SK-N-SH (cell line): ENCODE results near the gene XPO1. TPM values are rescaled to one million over a fixed set of nuclear protein-coding genes. Genes with fewer than 3 reads are reported as not detected.

Experiments
- CTCF ChIA-PET: fragments of 300-600, 350-600 bp; formaldehyde crosslinking; extraction: SDS; loops from one replicate; lab custom pipeline; 2021; lab: Yijun Ruan, JAX
- POLR2A ChIA-PET: fragments of 350-600 bp; sonication (Branson Sonifier 250); formaldehyde crosslinking; extraction: SDS; loops from one replicate; lab custom pipeline; 2020; ENCODE audit warnings: antibody characterized with exemption, inconsistent platforms; lab: Yijun Ruan, JAX
- DNase-seq: peaks from one replicate; pipeline ENCODE4 v3.0.0; 2012
- H2AFZ ChIP-seq: fragments of 200-600 bp; sonication (generic); 2 replicates; pipeline ENCODE4 v1.8.1; 2016; ENCODE audit warnings: antibody characterized with exemption, mild to moderate bottlenecking, low read depth
- H3F3A ChIP-seq: fragments of 200-600 bp; sonication (generic); replicated peaks from 2 replicates; pipeline ENCODE3; 2016; ENCODE audit warnings: antibody characterized with exemption, mild to moderate bottlenecking; ENCODE audit not compliant: insufficient read depth
- H3K27ac ChIP-seq, 2 experiments: fragments of 200-500 bp in 1 of 2; fragments of 200-600 bp in 1 of 2; sonication (Bioruptor generic) in 1 of 2; sonication (generic), shearing (Covaris generic) in 1 of 2; 2 replicates each; pipeline versions ENCODE4 v1.5.1 to v1.6.1; 2014 to 2016; ENCODE audit warnings: low read depth in 2 of 2, inconsistent platforms in 1 of 2, low read length in 1 of 2, mild to moderate bottlenecking in 1 of 2, mixed read lengths in 1 of 2
- H3K27me3 ChIP-seq: fragments of 200-600 bp; sonication (generic), shearing (Covaris generic); 2 replicates; pipeline ENCODE4 v1.6.1; 2016; ENCODE audit warnings: mixed run types; ENCODE audit not compliant: insufficient read depth
- H3K36me3 ChIP-seq, 2 experiments: fragments of 200-500 bp in 1 of 2; fragments of 200-600 bp in 1 of 2; sonication (Bioruptor generic) in 1 of 2; sonication (generic) in 1 of 2; replicated peaks in 1 of 2; 2 replicates each; pipeline versions ENCODE3 to v1.5.1; 2014 to 2016; ENCODE audit warnings: low read length in 1 of 2, mild to moderate bottlenecking in 1 of 2; ENCODE audit not compliant: insufficient read depth in 2 of 2, control insufficient read depth in 1 of 2
- H3K4me1 ChIP-seq, 2 experiments: fragments of 200-500 bp in 1 of 2; fragments of 200-600 bp in 1 of 2; sonication (Bioruptor generic) in 1 of 2; sonication (generic), shearing (Covaris generic) in 1 of 2; 2 replicates each; pipeline versions ENCODE4 v1.5.1 to v1.6.1; 2014 to 2016; ENCODE audit warnings: low read depth in 1 of 2, low read length in 1 of 2, mixed run types in 1 of 2; ENCODE audit not compliant: insufficient read depth in 2 of 2, control insufficient read depth in 1 of 2
- H3K4me2 ChIP-seq: fragments of 200-600 bp; sonication (generic), shearing (Covaris generic); 2 replicates; pipeline ENCODE4 v1.6.1; 2017; ENCODE audit warnings: mixed run types
- H3K4me3 ChIP-seq, 2 experiments: fragments of 200-500 bp in 1 of 2; fragments of 200-600 bp in 1 of 2; sonication (Bioruptor generic) in 1 of 2; sonication (generic), shearing (Covaris generic) in 1 of 2; 2 replicates each; pipeline versions ENCODE4 v1.5.1 to v1.8.1; 2014 to 2016; ENCODE audit warnings: low read depth in 2 of 2, inconsistent platforms in 1 of 2, low read length in 1 of 2, mild to moderate bottlenecking in 1 of 2, mixed read lengths in 1 of 2, moderate library complexity in 1 of 2
- H3K79me2 ChIP-seq: fragments of 200-600 bp; sonication (generic); 2 replicates; pipeline ENCODE4 v1.8.1; 2017; ENCODE audit warnings: mild to moderate bottlenecking; ENCODE audit not compliant: insufficient read depth
- H3K9ac ChIP-seq: fragments of 200-600 bp; sonication (generic); 2 replicates; pipeline ENCODE4 v1.6.1; 2017; ENCODE audit warnings: mixed run types
- H3K9me2 ChIP-seq: fragments of 200-600 bp; sonication (generic); 2 replicates; pipeline ENCODE4 v1.6.1; 2017; ENCODE audit warnings: mixed run types
- H3K9me3 ChIP-seq: fragments of 200-600 bp; sonication (generic); 2 replicates; pipeline ENCODE4 v1.6.1; 2017; ENCODE audit warnings: mixed run types, mild to moderate bottlenecking, moderate library complexity
- H4K20me1 ChIP-seq: fragments of 200-600 bp; sonication (generic); 2 replicates; pipeline ENCODE4 v1.6.1; 2017; ENCODE audit warnings: mild to moderate bottlenecking, mixed run types; ENCODE audit not compliant: insufficient read depth
- CHD2 ChIP-seq: fragments of 150-350 bp; IDR thresholded peaks from 2 replicates; pipeline ENCODE4 v1.6.1; 2018; ENCODE audit warnings: low read length; ENCODE audit not compliant: partially characterized antibody
- FOSL2 ChIP-seq: IDR thresholded peaks from 2 replicates; pipeline ENCODE4 v1.4.0; 2012; ENCODE audit warnings: low read depth, mild to moderate bottlenecking, moderate library complexity, borderline replicate concordance
- FOXJ3 ChIP-seq: sonication (generic); formaldehyde crosslinking; IDR thresholded peaks from 2 replicates; pipeline ENCODE4 v1.5.1; 2020; ENCODE audit warnings: mild to moderate bottlenecking, missing genetic modification reagents
- FOXM1 ChIP-seq: IDR thresholded peaks from 2 replicates; pipeline ENCODE4 v1.4.0; 2012; ENCODE audit warnings: low read depth, mild to moderate bottlenecking
- GABPA ChIP-seq: IDR thresholded peaks from 2 replicates; pipeline ENCODE4 v1.4.0; 2012; ENCODE audit warnings: low read depth, mild to moderate bottlenecking
- GATA2 ChIP-seq: sonication (generic); formaldehyde crosslinking; IDR thresholded peaks from 2 replicates; pipeline ENCODE4 v1.5.0; 2020; ENCODE audit warnings: mild to moderate bottlenecking, missing genetic modification reagents
- JUND ChIP-seq: IDR thresholded peaks from 2 replicates; pipeline ENCODE4 v1.4.0; 2012
- NFIC ChIP-seq: IDR thresholded peaks from 2 replicates; pipeline ENCODE4 v1.4.0; 2012; ENCODE audit warnings: borderline replicate concordance
- NRF1 ChIP-seq: IDR thresholded peaks from 2 replicates; pipeline ENCODE4 v1.6.1; 2012; ENCODE audit warnings: low read depth, mild to moderate bottlenecking, low read length
- POLR2AphosphoS5 ChIP-seq: IDR thresholded peaks from 2 replicates; pipeline ENCODE4 v1.6.1; 2012; ENCODE audit warnings: low read depth, low read length
- RAD21 ChIP-seq: IDR thresholded peaks from 2 replicates; pipeline ENCODE4 v1.6.1; 2012; ENCODE audit warnings: mild to moderate bottlenecking, low read length
- RCOR1 ChIP-seq: fragments of 150-350 bp; IDR thresholded peaks from 2 replicates; pipeline ENCODE4 v1.6.1; 2017; ENCODE audit warnings: antibody characterized with exemption, low read length
- RFX5 ChIP-seq: IDR thresholded peaks from 2 replicates; pipeline ENCODE4 v1.6.1; 2012; ENCODE audit warnings: mild to moderate bottlenecking, improper control_type of control experiment, low read length
- RXRA ChIP-seq: IDR thresholded peaks from 2 replicates; pipeline ENCODE4 v1.4.0; 2012; ENCODE audit warnings: low read depth, mild to moderate bottlenecking, borderline replicate concordance
- SIN3A ChIP-seq: IDR thresholded peaks from 2 replicates; pipeline ENCODE4 v1.6.1; 2012; ENCODE audit warnings: low read depth, mild to moderate bottlenecking, low read length, moderate library complexity, borderline replicate concordance
- SMC3 ChIP-seq: IDR thresholded peaks from 2 replicates; pipeline ENCODE4 v1.6.1; 2012; ENCODE audit warnings: low read depth, low read length, improper control_type of control experiment
- TCF12 ChIP-seq: IDR thresholded peaks from 2 replicates; pipeline ENCODE4 v1.4.0; 2012
- TEAD4 ChIP-seq: IDR thresholded peaks from 2 replicates; pipeline ENCODE4 v1.4.0; 2012; ENCODE audit warnings: mild to moderate bottlenecking, borderline replicate concordance; ENCODE audit not compliant: insufficient read depth
- YY1 ChIP-seq: IDR thresholded peaks from 2 replicates; pipeline ENCODE4 v1.4.0; 2012; ENCODE audit warnings: low read depth, mild to moderate bottlenecking
- WGBS: methylation state at CpG from one replicate; pipeline ENCODE4 v1.1.6; 2017; ENCODE audit warnings: low lambda C conversion rate; 5-methylcytosine and 5-hydroxymethylcytosine counted together
- polyA plus RNA-seq, 3 experiments: library from polyadenylated mRNA; depleted of rRNA; stranded (reverse); fragments of >200 nt; gene quantifications; 2 replicates each; pipeline ENCODE4 v1.2.3, GENCODE V29; 2012
- TF ChIP-seq, protein P1 (sequence below): fragments of 200-600 bp; sonication (generic); IDR thresholded peaks from 2 replicates; pipeline ENCODE4 v1.6.1; 2017; ENCODE audit warnings: antibody characterized with exemption, mild to moderate bottlenecking, moderate library complexity
- TF ChIP-seq, protein P2 (sequence below): IDR thresholded peaks from 2 replicates; pipeline ENCODE4; 2012
- TF ChIP-seq, protein P3 (sequence below): IDR thresholded peaks from 2 replicates; pipeline ENCODE4 v1.4.0; 2012; ENCODE audit warnings: low read depth
- TF ChIP-seq, protein P4 (sequence below): IDR thresholded peaks from 2 replicates; pipeline ENCODE4 v1.4.0; 2012; ENCODE audit warnings: low read depth, borderline replicate concordance

The XPO1 gene
- polyA plus RNA-seq, 1 of the 3 experiments (the other 2 are of a cell fraction) = 61.0 TPM

DNA sequence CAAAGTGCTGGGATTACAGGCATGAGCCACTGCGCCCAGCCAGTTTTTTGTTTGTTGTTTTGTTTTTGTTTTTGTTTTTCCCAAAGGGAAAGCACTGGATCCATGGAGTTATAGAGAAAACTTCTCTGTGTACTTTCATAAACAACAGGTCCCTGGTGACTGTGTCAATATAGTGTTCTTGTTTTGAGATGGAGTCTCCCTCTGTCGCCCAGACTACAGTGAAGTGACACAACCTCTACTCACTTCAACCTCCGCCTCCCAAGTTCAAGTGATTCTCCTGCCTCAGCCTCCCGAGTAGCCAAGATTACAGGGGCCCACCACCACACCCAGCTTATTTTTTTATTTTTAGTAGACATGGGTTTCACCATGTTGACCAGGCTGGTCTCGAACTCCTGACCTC, 83.8 kb downstream of the XPO1 start:
- H3K9me2 ChIP-seq = no peaks in the 10 kb centered on the region
- CTCF ChIA-PET = no interaction called here
- 96% methylated on average over 5 of the region's 5 CpGs for WGBS
- peaks cover 11% of the 10 kb centered on the region for H3F3A ChIP-seq
- no peaks in the 10 kb centered on the region for H3K27me3 ChIP-seq
- no peak overlapping the region for H2AFZ ChIP-seq
- no peaks in the 10 kb centered on the region for H3K9me3 ChIP-seq
- no peak for DNase-seq
- H4K20me1 ChIP-seq = peaks cover 75% of the 10 kb centered on the region
- TF ChIP-seq RCOR1 (no peak), RXRA (no peak), FOXM1 (no peak), YY1 (no peak), POLR2AphosphoS5 (no peak), TEAD4 (no peak), SMC3 (no peak), RAD21 (no peak), TCF12 (no peak), CHD2 (no peak), SIN3A (no peak), JUND (no peak), GATA2 (CRISPR knock-in tag) (no peak)
- TF ChIP-seq, protein P1, sequence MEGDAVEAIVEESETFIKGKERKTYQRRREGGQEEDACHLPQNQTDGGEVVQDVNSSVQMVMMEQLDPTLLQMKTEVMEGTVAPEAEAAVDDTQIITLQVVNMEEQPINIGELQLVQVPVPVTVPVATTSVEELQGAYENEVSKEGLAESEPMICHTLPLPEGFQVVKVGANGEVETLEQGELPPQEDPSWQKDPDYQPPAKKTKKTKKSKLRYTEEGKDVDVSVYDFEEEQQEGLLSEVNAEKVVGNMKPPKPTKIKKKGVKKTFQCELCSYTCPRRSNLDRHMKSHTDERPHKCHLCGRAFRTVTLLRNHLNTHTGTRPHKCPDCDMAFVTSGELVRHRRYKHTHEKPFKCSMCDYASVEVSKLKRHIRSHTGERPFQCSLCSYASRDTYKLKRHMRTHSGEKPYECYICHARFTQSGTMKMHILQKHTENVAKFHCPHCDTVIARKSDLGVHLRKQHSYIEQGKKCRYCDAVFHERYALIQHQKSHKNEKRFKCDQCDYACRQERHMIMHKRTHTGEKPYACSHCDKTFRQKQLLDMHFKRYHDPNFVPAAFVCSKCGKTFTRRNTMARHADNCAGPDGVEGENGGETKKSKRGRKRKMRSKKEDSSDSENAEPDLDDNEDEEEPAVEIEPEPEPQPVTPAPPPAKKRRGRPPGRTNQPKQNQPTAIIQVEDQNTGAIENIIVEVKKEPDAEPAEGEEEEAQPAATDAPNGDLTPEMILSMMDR = no peak
- TF ChIP-seq, protein P2, sequence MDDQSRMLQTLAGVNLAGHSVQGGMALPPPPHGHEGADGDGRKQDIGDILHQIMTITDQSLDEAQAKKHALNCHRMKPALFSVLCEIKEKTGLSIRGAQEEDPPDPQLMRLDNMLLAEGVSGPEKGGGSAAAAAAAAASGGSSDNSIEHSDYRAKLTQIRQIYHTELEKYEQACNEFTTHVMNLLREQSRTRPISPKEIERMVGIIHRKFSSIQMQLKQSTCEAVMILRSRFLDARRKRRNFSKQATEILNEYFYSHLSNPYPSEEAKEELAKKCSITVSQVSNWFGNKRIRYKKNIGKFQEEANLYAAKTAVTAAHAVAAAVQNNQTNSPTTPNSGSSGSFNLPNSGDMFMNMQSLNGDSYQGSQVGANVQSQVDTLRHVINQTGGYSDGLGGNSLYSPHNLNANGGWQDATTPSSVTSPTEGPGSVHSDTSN = no peak
- TF ChIP-seq, protein P3, sequence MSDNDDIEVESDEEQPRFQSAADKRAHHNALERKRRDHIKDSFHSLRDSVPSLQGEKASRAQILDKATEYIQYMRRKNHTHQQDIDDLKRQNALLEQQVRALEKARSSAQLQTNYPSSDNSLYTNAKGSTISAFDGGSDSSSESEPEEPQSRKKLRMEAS = no peak
- POLR2A ChIA-PET = no interaction called here
- peaks cover 0 to 30% of the 10 kb centered on the region in 2 experiments for H3K36me3 ChIP-seq
- no peak overlapping the region for H3K9ac ChIP-seq
- H3K79me2 ChIP-seq = peaks cover 100% of the 10 kb centered on the region
- H3K27ac ChIP-seq = no peak overlapping the region
- H3K4me1 ChIP-seq = peaks cover 0 to 3% of the 10 kb centered on the region in 2 experiments; a peak in 1 of 4 replicates
- no peak overlapping the region for H3K4me3 ChIP-seq
- H3K4me2 ChIP-seq = no peak overlapping the region

DNA sequence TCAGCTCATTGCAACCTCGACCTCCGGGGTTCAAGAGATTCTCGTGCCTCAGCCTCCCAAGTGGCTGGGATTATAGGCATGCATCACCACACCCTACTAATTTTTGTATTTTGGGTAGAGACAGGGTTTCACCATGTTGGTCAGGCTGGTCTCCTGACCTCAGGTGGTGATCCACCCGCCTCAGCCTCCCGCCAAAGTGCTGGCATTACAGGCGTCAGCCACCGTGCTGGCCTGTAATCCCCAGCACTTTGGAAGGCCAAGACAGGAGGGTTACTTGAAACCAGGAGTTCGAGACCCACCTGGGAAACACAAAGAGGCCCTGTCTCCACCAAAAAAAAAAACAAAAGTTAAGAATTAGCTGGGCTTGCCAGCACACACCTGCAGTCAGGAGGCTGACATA, 85.8 kb downstream of the XPO1 start:
- WGBS = 94% methylated on average over 8 of the region's 8 CpGs

More for the DNA sequence above, 85.8 kb downstream of the XPO1 start:
- Histone ChIP-seq H3K4me2 (no peak overlapping the region), H3K27ac (no peak overlapping the region), H4K20me1 (peaks cover 85% of the 10 kb centered on the region), H2AFZ (no peak overlapping the region), H3K36me3 (peaks cover 0 to 35% of the 10 kb centered on the region in 2 experiments), H3K9ac (no peak overlapping the region), H3K79me2 (peaks cover 100% of the 10 kb centered on the region), H3K27me3 (no peaks in the 10 kb centered on the region), H3K9me2 (no peaks in the 10 kb centered on the region), H3K4me1 (no peaks in the 10 kb centered on the region), H3K4me3 (no peak overlapping the region), H3K9me3 (no peaks in the 10 kb centered on the region), H3F3A (peaks cover 12% of the 10 kb centered on the region)
- ChIA-PET POLR2A (no interaction called here), CTCF (no interaction called here)
- no peak for TF ChIP-seq NRF1
- no peak for TF ChIP-seq FOSL2
- no peak for TF ChIP-seq FOXM1
- TF ChIP-seq FOXJ3 = no peak
- TF ChIP-seq GABPA = no peak
- TF ChIP-seq, protein P1 = no peak
- TF ChIP-seq, protein P4, sequence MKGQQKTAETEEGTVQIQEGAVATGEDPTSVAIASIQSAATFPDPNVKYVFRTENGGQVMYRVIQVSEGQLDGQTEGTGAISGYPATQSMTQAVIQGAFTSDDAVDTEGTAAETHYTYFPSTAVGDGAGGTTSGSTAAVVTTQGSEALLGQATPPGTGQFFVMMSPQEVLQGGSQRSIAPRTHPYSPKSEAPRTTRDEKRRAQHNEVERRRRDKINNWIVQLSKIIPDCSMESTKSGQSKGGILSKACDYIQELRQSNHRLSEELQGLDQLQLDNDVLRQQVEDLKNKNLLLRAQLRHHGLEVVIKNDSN = no peak
- TF ChIP-seq, protein P3 = no peak
- no peak for TF ChIP-seq NFIC
- no peak for TF ChIP-seq RFX5
- TF ChIP-seq, protein P2 = no peak
- no peak for DNase-seq
